ENCODE data around the gene TRAPPC3.

Gene TRAPPC3

GRCh38 chr1:36157973-36158826 is 8.9 kb upstream of the TRAPPC3 start:
- H3K36me3 ChIP-seq (ENCODE audit: control insufficient read depth, insufficient read depth, low read length): no peaks in the 10 kb centered on the region
- H3K4me3 ChIP-seq (ENCODE audit: low read length): no peak overlapping the region
- DNase-seq (ENCODE audit: low read depth, low spot score): no peak
- peaks cover 6% of the 10 kb centered on the region; the same call in 1 of the 2 replicates for H3K4me1 ChIP-seq (ENCODE audit: control insufficient read depth, insufficient read depth, low read length)
- peaks cover 16% of the 10 kb centered on the region for H3K27me3 ChIP-seq (ENCODE audit: control insufficient read depth, insufficient read depth, low read length)
- WGBS (ENCODE audit: insufficient coverage, insufficient read length): 100% methylated on average over 1 of the region's 9 CpGs
- H3K9me3 ChIP-seq (ENCODE audit: control insufficient read depth, insufficient read depth, low read length): no peaks in the 10 kb centered on the region
- H3K27ac ChIP-seq (ENCODE audit: low read length): no peak overlapping the region

DNA sequence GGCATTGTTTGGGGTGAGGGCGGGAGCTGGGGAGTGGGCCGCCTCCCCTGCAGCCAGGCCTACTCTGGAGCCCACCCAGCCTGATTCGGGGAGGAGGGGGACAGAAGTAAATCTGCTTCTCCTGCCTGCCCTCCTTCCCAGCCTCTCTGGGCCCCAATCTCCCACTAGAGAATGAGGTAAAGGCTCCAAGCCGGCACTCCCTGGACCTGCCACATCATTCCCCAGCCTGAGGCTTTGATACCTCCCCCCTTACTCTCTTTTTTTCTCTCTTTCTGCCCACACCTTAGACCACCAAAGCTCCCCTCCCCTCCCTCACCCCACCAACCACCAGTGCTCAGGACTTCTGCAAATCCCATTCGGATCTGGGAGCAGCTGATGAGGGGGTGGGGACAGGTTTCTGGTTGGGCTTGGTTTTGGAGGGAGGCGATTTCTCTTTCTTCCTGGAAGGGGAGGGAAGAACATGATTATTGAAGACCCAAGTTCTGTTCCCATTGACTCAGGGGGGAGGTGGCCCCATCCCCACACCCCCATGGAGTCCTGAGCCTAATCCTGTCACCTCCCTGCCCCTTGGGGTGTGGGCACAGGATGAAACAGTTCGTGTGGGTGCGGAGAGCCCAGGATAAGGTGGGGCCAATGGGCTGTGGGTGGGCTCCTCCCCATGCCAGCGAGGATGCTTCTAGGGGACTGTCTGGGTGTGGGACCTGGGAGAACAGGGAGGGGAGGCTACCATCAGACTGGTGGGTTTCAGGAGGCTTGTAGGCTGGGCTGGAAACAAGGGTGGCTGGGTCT is 8.0 kb upstream of the TRAPPC3 start:
- no peak for DNase-seq (ENCODE audit: low read depth, low spot score)

DNA sequence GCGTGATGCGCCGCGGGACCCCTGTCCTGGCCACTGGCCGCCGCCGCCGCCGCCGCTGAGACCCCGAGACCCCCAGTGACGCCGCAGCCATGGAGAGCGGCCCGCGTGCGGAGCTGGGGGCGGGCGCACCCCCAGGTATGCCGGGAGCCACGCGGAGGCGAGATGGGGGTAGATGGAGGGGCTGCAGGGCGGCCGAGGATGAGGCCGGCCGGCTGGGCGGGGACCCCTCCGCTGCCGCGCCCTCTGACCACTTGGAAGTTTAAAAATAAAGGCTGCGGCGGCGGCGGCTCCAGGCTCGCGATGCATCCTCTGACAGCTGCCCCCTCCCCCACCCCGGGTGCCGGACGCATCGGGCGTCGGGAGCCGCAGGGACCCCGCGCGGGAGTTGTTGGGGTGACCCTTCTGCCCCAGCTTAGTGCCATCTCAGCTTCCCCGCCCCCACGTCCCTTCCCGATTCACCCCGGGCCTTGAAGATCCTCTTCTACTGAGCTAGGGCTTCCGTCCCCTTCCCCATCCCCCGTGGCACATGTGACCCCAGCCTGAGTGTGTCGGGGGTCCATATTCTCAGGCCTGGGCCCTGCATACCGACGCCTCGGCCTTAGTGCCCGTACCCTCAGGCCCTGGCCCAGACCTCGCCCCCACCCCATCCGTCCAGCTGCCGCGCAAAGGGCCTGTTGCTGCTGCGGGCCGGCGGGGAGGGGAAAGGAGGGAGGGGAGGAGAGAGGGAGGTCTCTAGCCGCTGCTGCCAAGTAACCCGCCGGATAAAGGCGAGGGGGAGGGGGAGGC is 7.2 kb upstream of the TRAPPC3 start:
- Histone ChIP-seq H3K4me1 (ENCODE audit: control insufficient read depth, insufficient read depth, low read length) (peaks cover 6% of the 10 kb centered on the region; the same call in 1 of the 2 replicates), H3K27ac (ENCODE audit: low read length) (no peak overlapping the region), H3K36me3 (ENCODE audit: control insufficient read depth, insufficient read depth, low read length) (no peaks in the 10 kb centered on the region), H3K9me3 (ENCODE audit: control insufficient read depth, insufficient read depth, low read length) (no peaks in the 10 kb centered on the region), H3K4me3 (ENCODE audit: low read length) (peak overlapping the region; percentile 64), H3K27me3 (ENCODE audit: control insufficient read depth, insufficient read depth, low read length) (peaks cover 20% of the 10 kb centered on the region)
- DNase-seq (ENCODE audit: low read depth, low spot score): no peak
- WGBS (ENCODE audit: insufficient coverage, insufficient read length): no CpG with 5 or more reads among the region's 69 CpGs

More for the DNA sequence above, 8.0 kb upstream of the TRAPPC3 start:
- H3K36me3 ChIP-seq (ENCODE audit: control insufficient read depth, insufficient read depth, low read length): no peaks in the 10 kb centered on the region
- H3K27ac ChIP-seq (ENCODE audit: low read length): no peak overlapping the region
- H3K4me1 ChIP-seq (ENCODE audit: control insufficient read depth, insufficient read depth, low read length): peaks cover 6% of the 10 kb centered on the region; the same call in 1 of the 2 replicates
- peak overlapping the region; percentile 64; the same call in 1 of the 2 replicates for H3K4me3 ChIP-seq (ENCODE audit: low read length)
- WGBS (ENCODE audit: insufficient coverage, insufficient read length): no CpG with 5 or more reads among the region's 9 CpGs
- H3K9me3 ChIP-seq (ENCODE audit: control insufficient read depth, insufficient read depth, low read length): no peaks in the 10 kb centered on the region
- peaks cover 20% of the 10 kb centered on the region for H3K27me3 ChIP-seq (ENCODE audit: control insufficient read depth, insufficient read depth, low read length)

GRCh38 chr1:36155408-36156328 is 6.4 kb upstream of the TRAPPC3 start, which contains the start of gene MAP7D1:
MAP7D1 (plus strand) TSS chr1:36156160; CDS start chr1:36156418, 258 bp downstream.
- peak within 1 kb of the TSS; percentile 64 for H3K4me3 ChIP-seq (ENCODE audit: low read length)
- no CpG with 5 or more reads among the region's 88 CpGs for WGBS (ENCODE audit: insufficient coverage, insufficient read length)
- H3K27me3 ChIP-seq (ENCODE audit: control insufficient read depth, insufficient read depth, low read length): peaks cover 20% of the 10 kb centered on the region
- DNase-seq (ENCODE audit: low read depth, low spot score): no peak
- H3K36me3 ChIP-seq (ENCODE audit: control insufficient read depth, insufficient read depth, low read length): no peaks in the 10 kb centered on the region
- no peaks in the 10 kb centered on the region for H3K9me3 ChIP-seq (ENCODE audit: control insufficient read depth, insufficient read depth, low read length)
- H3K4me1 ChIP-seq (ENCODE audit: control insufficient read depth, insufficient read depth, low read length): peaks cover 6% of the 10 kb centered on the region; the same call in 1 of the 2 replicates
- no peak within 1 kb of the TSS for H3K27ac ChIP-seq (ENCODE audit: low read length)

DNA sequence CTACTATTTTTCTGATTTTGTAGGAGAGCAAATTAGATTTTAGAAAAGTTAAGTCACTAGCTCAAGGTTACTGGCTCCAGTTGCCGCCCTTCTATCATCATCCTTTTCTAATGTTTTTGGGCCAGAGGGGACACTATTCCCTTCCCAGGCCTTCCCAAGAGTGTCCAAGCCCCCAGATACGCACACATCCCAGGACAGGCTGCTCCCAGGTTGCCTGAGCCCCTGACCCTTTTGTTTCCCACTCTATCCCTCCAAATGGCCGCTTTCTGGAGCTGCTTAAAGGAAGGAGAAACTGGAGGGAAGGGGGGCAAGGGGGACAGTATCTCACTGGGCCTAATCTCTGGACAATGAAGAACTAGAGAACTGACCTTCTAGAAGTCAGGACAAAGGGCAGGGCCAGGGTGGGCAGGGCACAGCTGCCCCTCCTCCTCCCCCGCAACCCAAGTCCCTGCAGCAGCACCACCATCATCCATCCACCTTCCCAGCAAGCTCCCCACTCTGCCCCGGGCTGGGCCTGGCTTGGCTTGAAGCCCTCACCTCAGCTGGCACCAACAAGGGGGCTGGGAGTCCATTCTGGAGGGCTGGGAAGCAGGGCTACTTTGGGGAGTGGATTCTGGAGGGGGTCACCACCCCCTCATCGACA is 5.6 kb upstream of the TRAPPC3 start:
- no CpG with 5 or more reads among the region's 6 CpGs for WGBS (ENCODE audit: insufficient coverage, insufficient read length)
- Histone ChIP-seq H3K27me3 (ENCODE audit: control insufficient read depth, insufficient read depth, low read length) (peaks cover 20% of the 10 kb centered on the region), H3K27ac (ENCODE audit: low read length) (no peak overlapping the region), H3K36me3 (ENCODE audit: control insufficient read depth, insufficient read depth, low read length) (no peaks in the 10 kb centered on the region), H3K4me1 (ENCODE audit: control insufficient read depth, insufficient read depth, low read length) (peaks cover 11% of the 10 kb centered on the region; the same call in 1 of the 2 replicates), H3K4me3 (ENCODE audit: low read length) (peak overlapping the region; percentile 64; the same call in 1 of the 2 replicates), H3K9me3 (ENCODE audit: control insufficient read depth, insufficient read depth, low read length) (no peaks in the 10 kb centered on the region)
- no peak for DNase-seq (ENCODE audit: low read depth, low spot score)

DNA sequence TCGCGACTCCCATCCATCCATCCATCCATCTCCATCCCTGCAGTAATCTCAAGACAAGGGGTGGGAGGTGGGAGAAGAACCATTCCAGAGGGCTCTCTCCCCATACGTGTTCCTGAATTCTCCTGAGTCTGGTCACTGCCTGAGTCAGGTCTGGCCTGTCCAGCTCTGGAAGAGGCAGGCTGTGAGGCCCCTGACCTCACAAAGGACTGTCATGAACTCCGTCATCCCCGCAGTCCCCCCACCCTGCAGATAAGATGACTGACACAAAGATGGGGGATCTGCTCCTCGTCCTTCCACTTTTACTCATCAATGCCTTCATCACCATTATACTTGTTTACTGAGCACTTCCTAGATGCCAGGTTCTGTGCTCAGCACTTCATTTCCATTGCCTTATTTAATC is 5.0 kb upstream of the TRAPPC3 start:
- Histone ChIP-seq H3K27me3 (ENCODE audit: control insufficient read depth, insufficient read depth, low read length) (peaks cover 20% of the 10 kb centered on the region), H3K4me1 (ENCODE audit: control insufficient read depth, insufficient read depth, low read length) (peaks cover 11% of the 10 kb centered on the region; the same call in 1 of the 2 replicates), H3K27ac (ENCODE audit: low read length) (no peak overlapping the region), H3K9me3 (ENCODE audit: control insufficient read depth, insufficient read depth, low read length) (no peaks in the 10 kb centered on the region), H3K36me3 (ENCODE audit: control insufficient read depth, insufficient read depth, low read length) (no peaks in the 10 kb centered on the region), H3K4me3 (ENCODE audit: low read length) (no peak overlapping the region)
- WGBS (ENCODE audit: insufficient coverage, insufficient read length): no CpG with 5 or more reads among the region's 6 CpGs
- no peak for DNase-seq (ENCODE audit: low read depth, low spot score)

- Histone ChIP-seq H3K4me1 (ENCODE audit: control insufficient read depth, insufficient read depth, low read length) (peaks cover 11% of the 10 kb centered on the region; the same call in 1 of the 2 replicates), H3K4me3 (ENCODE audit: low read length) (no peak overlapping the region), H3K9me3 (ENCODE audit: control insufficient read depth, insufficient read depth, low read length) (no peaks in the 10 kb centered on the region), H3K27me3 (ENCODE audit: control insufficient read depth, insufficient read depth, low read length) (peaks cover 20% of the 10 kb centered on the region), H3K36me3 (ENCODE audit: control insufficient read depth, insufficient read depth, low read length) (no peaks in the 10 kb centered on the region), H3K27ac (ENCODE audit: low read length) (no peak overlapping the region)
- no peak for DNase-seq (ENCODE audit: low read depth, low spot score)
- WGBS (ENCODE audit: insufficient coverage, insufficient read length): no CpG with 5 or more reads among the region's 6 CpGs
Measured at GRCh38 chr1:36153476-36153875, 4.2 kb upstream of the TRAPPC3 start.

- Histone ChIP-seq H3K4me1 (ENCODE audit: control insufficient read depth, insufficient read depth, low read length) (peaks cover 8% of the 10 kb centered on the region; the same call in 1 of the 2 replicates), H3K27me3 (ENCODE audit: control insufficient read depth, insufficient read depth, low read length) (peaks cover 20% of the 10 kb centered on the region), H3K27ac (ENCODE audit: low read length) (no peak overlapping the region), H3K9me3 (ENCODE audit: control insufficient read depth, insufficient read depth, low read length) (no peaks in the 10 kb centered on the region), H3K36me3 (ENCODE audit: control insufficient read depth, insufficient read depth, low read length) (no peaks in the 10 kb centered on the region), H3K4me3 (ENCODE audit: low read length) (no peak overlapping the region)
- WGBS (ENCODE audit: insufficient coverage, insufficient read length): no CpG with 5 or more reads among the region's 3 CpGs
- no peak for DNase-seq (ENCODE audit: low read depth, low spot score)
Measured at GRCh38 chr1:36151845-36152203, 2.5 kb upstream of the TRAPPC3 start.

All from iPS DF 6.9 (cell line).